ENCODE results near the gene EMILIN2.
A peak's percentile ranks its signal among the peaks of the same experiment; 100 is the strongest.

The EMILIN2 gene

DNA sequence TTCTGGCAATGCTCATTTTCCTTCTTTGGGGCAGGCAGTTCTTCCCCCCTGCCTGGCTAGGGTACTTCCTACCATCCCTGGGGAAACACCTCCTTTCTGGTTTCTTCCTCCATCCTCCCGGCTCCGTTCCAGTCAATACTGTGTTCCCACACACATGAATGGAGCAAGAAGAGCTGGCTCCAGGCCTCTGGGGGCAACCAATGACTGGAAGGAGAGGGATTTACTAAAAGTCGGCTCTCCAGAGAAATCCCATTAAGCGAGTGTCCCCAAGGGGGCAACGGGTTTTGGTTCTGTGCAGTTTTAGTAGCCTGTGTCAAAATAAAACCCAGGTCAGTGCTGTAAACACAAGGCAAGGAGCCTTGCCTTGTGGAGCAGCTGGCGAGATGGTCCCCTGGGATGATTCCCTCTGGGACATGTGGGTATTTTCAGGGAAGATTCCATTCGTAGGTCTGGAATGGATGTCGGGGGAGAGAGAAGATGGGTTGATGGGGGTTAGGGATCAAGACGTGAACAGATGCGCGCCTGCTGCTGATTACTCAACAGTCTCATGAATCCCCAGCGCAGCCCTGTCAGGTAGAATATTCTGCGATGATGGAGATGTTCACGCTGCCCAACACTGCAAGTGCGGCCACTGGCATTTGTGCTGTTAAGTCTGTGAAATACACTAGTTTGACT, 32.0 kb downstream of the EMILIN2 start:
- no peak for DNase-seq (ENCODE audit: low spot score)

GRCh38 chr18:2879889-2880288, 33.1 kb downstream of the EMILIN2 start:
- no peak for DNase-seq (ENCODE audit: low spot score)

DNA sequence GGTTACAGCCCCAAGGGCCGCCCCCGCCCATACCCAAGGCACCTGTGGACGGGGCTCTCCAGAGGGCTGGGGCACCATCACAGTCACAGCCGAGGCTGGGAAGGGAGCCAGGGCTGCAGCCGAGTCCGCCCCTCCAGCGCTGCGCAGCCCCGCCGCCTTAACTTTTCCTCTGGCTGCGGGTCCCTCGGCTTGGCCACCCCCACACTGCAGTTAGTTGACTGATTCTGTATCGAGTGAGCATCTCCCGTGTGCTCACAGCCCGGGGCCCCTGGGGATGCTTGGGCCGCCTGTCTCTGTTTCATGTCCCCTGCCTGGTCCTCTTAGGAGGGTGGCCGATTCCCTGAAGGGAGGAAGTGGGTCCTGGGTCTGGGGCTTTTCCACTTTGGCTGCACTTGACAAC, 33.7 kb downstream of the EMILIN2 start:
- no peak for DNase-seq (ENCODE audit: low spot score)

DNA sequence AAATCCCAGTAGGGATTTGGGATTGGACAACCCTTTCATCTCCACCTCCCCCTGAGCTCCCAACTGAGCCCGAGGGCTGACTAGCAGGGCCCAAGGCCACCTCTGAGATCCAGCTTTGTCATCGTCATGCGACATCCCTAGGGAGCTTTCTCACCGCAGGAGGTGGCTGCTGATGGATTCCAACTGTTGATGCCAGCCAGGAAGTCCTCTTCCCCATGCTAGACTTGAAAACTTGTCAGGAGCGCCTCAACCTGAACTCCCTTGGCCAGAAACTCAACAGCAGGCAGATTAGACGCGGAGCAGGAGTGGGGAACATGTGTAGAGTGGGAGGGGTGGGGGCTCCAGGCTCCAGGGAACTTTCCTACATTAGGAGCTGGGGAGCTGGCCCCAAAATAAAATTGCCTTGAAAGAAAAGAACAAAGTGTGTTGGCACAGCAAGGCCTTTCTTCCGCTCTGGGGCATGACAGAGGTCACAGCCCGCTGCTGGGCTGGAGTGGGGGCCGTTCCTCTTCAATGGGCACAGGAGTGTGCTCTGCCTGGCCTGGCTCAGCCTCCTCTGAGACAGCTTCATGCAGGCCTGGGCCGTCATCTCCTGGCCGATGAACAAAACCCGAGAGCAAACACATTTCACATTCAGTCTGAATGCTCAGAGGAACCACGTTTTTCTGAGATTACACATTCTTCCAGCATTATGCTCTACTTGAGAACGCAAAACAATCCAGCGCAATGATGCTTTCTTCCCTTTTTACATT, 34.5 kb downstream of the EMILIN2 start:
- DNase-seq (ENCODE audit: low spot score) = no peak

DNA sequence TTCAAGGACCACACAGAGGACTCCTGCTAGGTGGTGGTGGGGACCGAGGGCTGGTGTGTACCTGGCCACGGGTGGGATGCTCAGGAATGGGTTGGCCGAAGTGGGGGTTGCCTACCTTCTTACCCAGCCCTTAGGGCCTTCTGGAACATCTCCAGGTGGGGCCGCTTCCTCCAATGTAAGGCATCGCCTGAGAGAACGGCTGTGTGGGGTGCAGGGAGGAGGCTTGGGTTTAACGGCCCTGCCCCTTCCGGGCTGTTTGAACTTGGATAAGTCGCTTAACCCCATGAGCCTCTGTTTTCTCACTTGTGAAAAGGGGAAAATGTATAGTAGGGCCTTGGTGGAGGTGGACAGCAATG, 35.0 kb downstream of the EMILIN2 start:
- no peak for DNase-seq (ENCODE audit: low spot score)

GRCh38 chr18:2882201-2882600, 35.4 kb downstream of the EMILIN2 start:
- DNase-seq (ENCODE audit: low spot score) = no peak

- no peak for DNase-seq (ENCODE audit: low spot score)
These were observed 36.4 kb downstream of the EMILIN2 start for GRCh38 chr18:2883076-2883735.

DNA sequence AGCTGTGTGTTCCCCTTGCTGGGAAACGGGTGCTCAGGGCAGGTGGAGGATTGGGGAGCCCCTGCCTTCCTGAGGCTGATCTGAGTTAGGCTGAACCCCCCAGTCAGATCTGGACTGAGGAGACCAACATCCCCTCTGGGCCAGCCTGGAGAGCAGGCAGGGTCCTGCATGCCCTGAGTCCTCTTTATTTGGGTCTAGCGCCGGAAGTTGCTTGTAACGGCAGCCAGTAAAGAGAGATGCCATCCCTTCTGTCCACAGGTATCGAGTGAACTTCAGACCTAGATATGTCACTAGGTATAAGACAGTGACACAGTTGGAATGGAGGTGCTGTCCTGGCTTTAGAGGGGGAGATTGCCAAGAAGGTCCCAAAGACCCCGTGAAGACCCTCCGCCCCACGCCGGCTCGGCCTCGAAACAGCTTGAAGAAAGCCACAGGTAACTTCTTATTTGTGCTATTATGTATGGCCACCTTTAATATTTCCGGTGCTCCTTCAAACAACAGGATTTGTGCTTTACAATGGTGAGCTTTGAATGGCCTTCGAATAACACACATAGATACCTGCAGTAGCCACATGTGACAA, 38.0 kb downstream of the EMILIN2 start:
- DNase-seq (ENCODE audit: low spot score) = no peak

- no peak for DNase-seq (ENCODE audit: low spot score)
These were observed 40.7 kb downstream of the EMILIN2 start for GRCh38 chr18:2887470-2887869.

DNA sequence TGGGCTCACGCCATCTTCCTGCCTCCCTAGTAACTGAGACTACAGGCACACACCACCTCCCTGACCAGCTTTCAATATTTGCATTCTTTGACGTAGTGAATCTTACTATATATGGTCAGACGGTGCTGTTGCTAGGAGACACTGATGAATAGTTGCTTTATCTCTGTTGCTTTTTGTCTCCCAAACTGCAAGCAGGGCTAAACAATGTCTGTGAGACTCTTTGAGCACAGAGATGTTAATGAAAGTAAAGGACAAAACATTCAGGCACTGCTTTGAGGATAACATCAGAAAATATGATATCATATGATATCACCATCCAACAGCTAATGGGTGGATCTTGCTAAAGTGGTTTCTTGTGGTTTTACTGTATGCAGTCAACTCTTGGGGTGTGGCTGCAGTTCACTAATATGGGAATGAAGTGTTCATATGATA, 43.0 kb downstream of the EMILIN2 start:
- DNase-seq (ENCODE audit: low spot score) = no peak

- DNase-seq (ENCODE audit: low spot score) = no peak
These were observed 43.8 kb downstream of the EMILIN2 start for GRCh38 chr18:2890606-2891005.

DNA sequence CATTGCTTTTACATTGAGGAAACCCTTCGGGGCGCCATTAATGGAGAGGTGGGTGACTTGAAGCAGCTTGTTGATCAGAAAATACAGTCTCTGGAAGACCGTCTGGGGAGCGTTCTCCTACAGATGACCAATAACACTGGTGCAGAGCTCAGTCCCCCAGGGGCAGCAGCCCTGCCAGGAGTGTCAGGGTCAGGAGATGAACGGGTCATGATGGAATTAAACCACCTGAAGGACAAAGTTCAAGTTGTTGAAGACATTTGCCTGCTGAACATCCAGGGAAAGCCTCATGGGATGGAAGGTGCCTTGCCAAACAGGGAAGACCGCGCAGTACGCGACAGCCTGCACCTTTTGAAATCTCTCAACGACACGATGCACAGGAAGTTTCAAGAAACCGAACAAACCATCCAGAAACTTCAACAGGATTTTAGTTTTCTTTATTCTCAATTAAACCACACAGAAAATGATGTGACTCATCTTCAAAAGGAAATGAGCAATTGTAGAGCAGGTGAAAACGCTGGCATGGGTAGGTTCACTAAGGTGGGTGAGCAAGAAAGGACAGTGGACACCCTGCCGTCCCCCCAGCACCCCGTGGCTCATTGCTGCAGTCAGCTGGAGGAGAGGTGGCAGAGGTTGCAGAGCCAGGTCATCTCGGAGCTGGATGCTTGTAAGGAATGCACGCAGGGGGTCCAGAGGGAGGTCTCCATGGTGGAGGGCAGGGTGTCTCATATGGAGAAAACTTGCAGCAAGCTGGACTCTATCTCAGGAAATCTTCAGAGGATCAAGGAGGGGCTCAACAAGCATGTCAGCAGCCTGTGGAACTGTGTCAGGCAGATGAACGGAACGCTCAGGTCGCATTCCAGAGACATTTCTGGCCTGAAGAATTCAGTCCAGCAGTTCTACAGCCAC, 45.0 kb downstream of the EMILIN2 start:
- DNase-seq (ENCODE audit: low spot score) = no peak

DNA sequence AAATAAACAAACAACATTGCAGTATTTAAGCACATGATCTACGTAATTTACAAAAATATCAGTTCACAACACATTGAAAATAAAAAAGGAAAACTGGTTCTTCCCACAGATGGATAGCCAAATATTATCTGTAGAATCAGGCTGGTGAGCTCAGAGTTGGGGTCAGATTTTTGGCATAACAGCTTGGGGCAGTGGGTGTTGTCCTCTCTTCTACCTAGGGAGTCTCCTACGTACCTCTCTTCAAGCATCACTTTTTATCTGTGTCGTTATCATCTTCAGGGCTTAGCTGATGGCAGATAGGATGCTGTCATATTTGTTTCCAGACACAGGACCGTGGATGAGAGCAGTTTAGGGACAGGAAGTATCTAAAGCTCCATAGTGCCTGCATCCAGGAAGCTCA, 46.2 kb downstream of the EMILIN2 start:
- DNase-seq (ENCODE audit: low spot score) = no peak

DNA sequence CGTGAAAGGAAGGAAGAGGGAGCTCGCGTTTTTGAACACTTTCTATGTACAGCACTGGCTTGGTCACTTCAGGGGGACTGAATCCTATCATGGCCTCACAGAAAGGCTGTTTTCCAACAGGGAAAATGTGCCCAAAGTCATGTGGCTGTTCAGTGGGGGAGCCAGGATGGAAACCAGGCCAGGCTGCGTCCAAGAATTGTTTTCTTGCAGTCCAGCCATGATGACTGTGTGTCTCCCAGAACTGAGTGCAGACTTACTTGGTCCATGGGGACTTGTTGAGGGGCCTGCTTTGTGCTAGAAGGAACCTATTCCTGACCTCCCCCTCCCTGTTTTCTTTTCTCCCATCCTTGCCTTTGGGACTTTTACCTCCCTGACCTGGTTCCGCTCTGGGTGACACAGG, 46.9 kb downstream of the EMILIN2 start:
- no peak for DNase-seq (ENCODE audit: low spot score)

GRCh38 chr18:2894131-2894840, 47.5 kb downstream of the EMILIN2 start:
- peak; percentile 79 for DNase-seq (ENCODE audit: low spot score)

DNA sequence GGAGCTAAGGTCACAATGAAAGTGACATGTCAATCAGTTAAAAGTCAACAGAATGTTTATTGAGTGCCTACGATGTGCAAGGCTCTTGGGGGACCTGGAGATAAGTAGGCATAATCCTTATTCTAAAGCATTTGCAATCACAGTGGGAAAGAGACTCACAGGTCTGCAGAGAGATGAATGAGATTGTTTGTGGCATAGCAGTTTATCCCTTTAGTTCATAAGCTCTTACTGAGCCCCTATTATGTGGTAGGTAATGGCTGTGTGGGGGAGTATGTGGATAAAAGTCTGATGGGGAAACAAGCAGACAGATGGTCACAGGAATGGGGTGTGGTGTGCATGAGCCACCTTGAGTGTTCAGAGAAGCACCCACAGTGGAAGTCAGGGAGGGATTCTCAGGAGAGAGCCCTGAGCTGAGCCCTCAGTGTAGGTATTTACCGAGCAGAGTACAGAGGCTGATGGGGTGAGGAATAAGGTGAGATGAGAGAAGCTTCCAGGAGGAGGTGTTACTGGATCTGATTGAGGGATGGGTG, 48.1 kb downstream of the EMILIN2 start:
- peak; percentile 39 for DNase-seq (ENCODE audit: low spot score)

DNA sequence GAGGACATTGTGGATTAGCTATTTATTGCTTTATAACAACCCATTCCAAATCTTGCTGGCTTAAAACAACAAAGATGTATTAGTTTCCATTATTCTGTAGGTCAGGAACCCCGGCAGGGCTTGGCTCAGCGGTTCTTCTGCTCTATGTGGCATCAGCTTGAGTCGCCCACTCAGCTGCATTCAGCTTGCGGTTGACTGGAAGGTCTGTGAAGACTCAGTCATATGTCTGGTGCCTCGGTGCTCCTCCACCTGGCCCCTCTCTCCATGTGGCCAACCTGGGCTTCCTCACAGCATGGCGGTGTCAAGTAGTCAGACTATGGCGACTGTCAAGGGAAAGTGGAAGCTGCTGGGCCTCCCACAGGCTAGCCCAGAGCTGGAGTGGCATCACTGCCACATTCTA, 48.6 kb downstream of the EMILIN2 start:
- no peak for DNase-seq (ENCODE audit: low spot score)

GRCh38 chr18:2896990-2897389, 50.2 kb downstream of the EMILIN2 start:
- no peak for DNase-seq (ENCODE audit: low spot score)

- DNase-seq (ENCODE audit: low spot score) = no peak
These were observed 50.8 kb downstream of the EMILIN2 start for GRCh38 chr18:2897448-2898185.

DNA sequence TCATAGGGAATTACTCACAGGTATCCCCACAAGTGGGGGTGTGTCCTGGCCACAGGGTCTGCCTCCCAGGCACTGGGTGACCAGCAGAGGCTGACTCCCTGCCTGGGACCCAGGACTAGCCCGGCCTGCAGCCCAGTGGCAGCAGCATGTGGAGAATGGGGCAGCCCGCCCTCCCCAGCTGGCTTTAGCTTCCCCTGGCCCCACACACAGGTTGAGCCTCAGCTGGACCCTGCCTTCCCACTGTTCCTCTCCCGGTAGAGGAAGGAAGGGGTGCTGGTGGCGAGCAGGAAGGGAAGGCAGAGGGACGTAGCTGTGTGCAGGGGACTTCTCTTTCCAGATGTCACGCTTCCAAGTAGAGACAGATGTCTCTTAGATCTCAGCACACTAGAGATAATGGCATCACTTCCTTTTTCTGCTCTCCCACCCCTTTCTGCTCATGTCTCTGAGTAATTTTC, 51.4 kb downstream of the EMILIN2 start:
- DNase-seq (ENCODE audit: low spot score) = no peak
